H9 (cell line): ENCODE data around the gene PTPN7. TPM values are rescaled to one million over a fixed set of nuclear protein-coding genes. Genes with fewer than 3 reads are reported as not detected.

Experiments used
- DNase-seq: peaks from one replicate; pipeline ENCODE4 v3.0.0-alpha.2; 2017
- H2AFZ ChIP-seq: one replicate; pipeline ENCODE4 v1.6.1; 2013; ENCODE audit warnings: mild to moderate bottlenecking, low read length, control low read depth, moderate library complexity
- H2AK5ac ChIP-seq: 2 replicates; pipeline ENCODE4 v1.6.1; 2013; ENCODE audit warnings: low read length, control low read depth, mixed read lengths; ENCODE audit not compliant: insufficient read length
- H2BK120ac ChIP-seq: one replicate; pipeline ENCODE4 v1.6.1; 2013; ENCODE audit warnings: low read depth, mild to moderate bottlenecking, low read length, control low read depth, inconsistent platforms; ENCODE audit not compliant: poor library complexity, severe bottlenecking
- H2BK12ac ChIP-seq: 2 replicates; pipeline ENCODE4 v1.6.1; 2013; ENCODE audit warnings: low read length, control low read depth, mixed read lengths, low read depth; ENCODE audit not compliant: insufficient read length
- H2BK15ac ChIP-seq: 2 replicates; pipeline ENCODE4 v1.6.1; 2013; ENCODE audit warnings: low read depth, low read length, control low read depth
- H2BK20ac ChIP-seq: one replicate; pipeline ENCODE4 v1.6.1; 2013; ENCODE audit warnings: low read depth, mild to moderate bottlenecking, low read length, control low read depth, inconsistent platforms; ENCODE audit not compliant: poor library complexity, severe bottlenecking
- H2BK5ac ChIP-seq: 2 replicates; pipeline ENCODE4 v1.6.1; 2013; ENCODE audit warnings: low read length, control low read depth, mixed read lengths; ENCODE audit not compliant: insufficient read length
- H3K14ac ChIP-seq: 2 replicates; pipeline ENCODE4 v1.6.1; 2013; ENCODE audit warnings: low read length, control low read depth; ENCODE audit not compliant: insufficient read depth
- H3K18ac ChIP-seq: 2 replicates; pipeline ENCODE4 v1.6.1; 2013; ENCODE audit warnings: low read depth, mild to moderate bottlenecking, mixed read lengths, low read length, control low read depth; ENCODE audit not compliant: insufficient read length
- H3K23ac ChIP-seq: 2 replicates; pipeline ENCODE4 v1.6.1; 2013; ENCODE audit warnings: low read length, control low read depth, mixed read lengths, low read depth; ENCODE audit not compliant: insufficient read length
- H3K23me2 ChIP-seq: 2 replicates; pipeline ENCODE4 v1.6.1; 2013; ENCODE audit warnings: low read depth, mild to moderate bottlenecking, mixed read lengths, low read length, control low read depth; ENCODE audit not compliant: insufficient read length, poor library complexity, severe bottlenecking
- H3K27ac ChIP-seq: 2 replicates; pipeline ENCODE4 v1.5.1; 2013; ENCODE audit warnings: low read length, control low read depth, mixed read lengths, low read depth; ENCODE audit not compliant: insufficient read length
- H3K27me3 ChIP-seq: 2 replicates; pipeline ENCODE4 v1.6.1; 2013; ENCODE audit warnings: low read length, control low read depth, inconsistent platforms; ENCODE audit not compliant: insufficient read depth
- H3K4ac ChIP-seq: 2 replicates; pipeline ENCODE4 v1.6.1; 2013; ENCODE audit warnings: low read depth, mild to moderate bottlenecking, control low read depth, inconsistent platforms, low read length, moderate library complexity
- H3K4me1 ChIP-seq: 2 replicates; pipeline ENCODE4 v1.6.1; 2013; ENCODE audit warnings: low read length, control low read depth, inconsistent platforms; ENCODE audit not compliant: insufficient read depth
- H3K4me2 ChIP-seq: 2 replicates; pipeline ENCODE4 v1.6.1; 2013; ENCODE audit warnings: low read length, control low read depth, mixed read lengths; ENCODE audit not compliant: insufficient read length, insufficient read depth
- H3K56ac ChIP-seq: 2 replicates; pipeline ENCODE4 v1.6.1; 2013; ENCODE audit warnings: low read depth, mild to moderate bottlenecking, mixed read lengths, low read length, control low read depth; ENCODE audit not compliant: insufficient read length
- H3K79me1 ChIP-seq: 2 replicates; pipeline ENCODE4 v1.6.1; 2013; ENCODE audit warnings: low read depth, mild to moderate bottlenecking, moderate library complexity, low read length, control low read depth, inconsistent platforms; ENCODE audit not compliant: insufficient read depth, poor library complexity, severe bottlenecking
- H3K79me2 ChIP-seq: 2 replicates; pipeline ENCODE4 v1.6.1; 2013; ENCODE audit warnings: low read length, control low read depth, inconsistent platforms; ENCODE audit not compliant: insufficient read depth
- H3K9ac ChIP-seq: 2 replicates; pipeline ENCODE4 v1.6.1; 2013; ENCODE audit warnings: low read length, control low read depth, mixed read lengths; ENCODE audit not compliant: insufficient read length; ENCODE audit errors: extremely low read depth
- H3K9me3 ChIP-seq: one replicate; pipeline ENCODE4 v1.6.1; 2013; ENCODE audit warnings: low read depth, low read length, inconsistent platforms; ENCODE audit not compliant: control insufficient read depth
- H3T11ph ChIP-seq: one replicate; pipeline ENCODE4 v1.6.1; 2013; ENCODE audit warnings: mild to moderate bottlenecking, low read length, control low read depth, inconsistent platforms
- H4K20me1 ChIP-seq: one replicate; pipeline ENCODE4 v1.6.1; 2013; ENCODE audit not compliant: control insufficient read depth, insufficient read length, insufficient read depth
- H4K5ac ChIP-seq: 2 replicates; pipeline ENCODE4 v1.6.1; 2013; ENCODE audit warnings: low read depth, mild to moderate bottlenecking, mixed read lengths, low read length, control low read depth; ENCODE audit not compliant: insufficient read length
- H4K8ac ChIP-seq: replicated peaks from 2 replicates; pipeline ENCODE4 v1.6.1; 2013; ENCODE audit warnings: low read length, control low read depth, mixed read lengths, low read depth; ENCODE audit not compliant: insufficient read length
- H4K91ac ChIP-seq: 2 replicates; pipeline ENCODE4 v1.6.1; 2013; ENCODE audit warnings: low read depth, mild to moderate bottlenecking, moderate library complexity, mixed read lengths, low read length, control low read depth; ENCODE audit not compliant: insufficient read length
- H3K27ac Mint-ChIP-seq, 3 experiments: 2 replicates in 2 of 3; 3 replicates in 1 of 3; pipeline ENCODE4 v1.8.0; 2020 to 2021; ENCODE audit warnings: mixed read lengths in 3 of 3, mild to moderate bottlenecking in 1 of 3, moderate library complexity in 1 of 3
- H3K27me3 Mint-ChIP-seq: 2 replicates; pipeline ENCODE4 v1.8.0; 2021; ENCODE audit warnings: low read depth, mild to moderate bottlenecking, moderate library complexity, mixed read lengths
- H3K36me3 Mint-ChIP-seq, 3 experiments: 2 replicates in 2 of 3; 3 replicates in 1 of 3; pipeline ENCODE4 v1.8.0; 2020 to 2021; ENCODE audit warnings: low read depth in 3 of 3, mixed read lengths in 3 of 3; ENCODE audit not compliant: insufficient read depth in 1 of 3
- H3K4me1 Mint-ChIP-seq, 2 experiments: 2 replicates each; pipeline ENCODE4 v1.8.0; 2020; ENCODE audit warnings: mixed read lengths in 2 of 2
- H3K4me3 Mint-ChIP-seq, 2 experiments: 2 replicates in 1 of 2; 3 replicates in 1 of 2; pipeline ENCODE4 v1.8.0; 2020 to 2021; ENCODE audit warnings: mild to moderate bottlenecking in 2 of 2, mixed read lengths in 2 of 2, moderate library complexity in 1 of 2
- H3K9me3 Mint-ChIP-seq, 2 experiments: 2 replicates in 1 of 2; 3 replicates in 1 of 2; pipeline ENCODE4 v1.8.0; 2020; ENCODE audit warnings: mild to moderate bottlenecking in 2 of 2, mixed read lengths in 2 of 2, moderate library complexity in 1 of 2
- WGBS: extraction: QIAGEN DNeasy Blood & Tissue Kit; methylation state at CpG from one replicate; pipeline ENCODE4 v1.1.7; 2013; ENCODE audit warnings: missing lambda C conversion rate, low lambda C conversion rate, mixed read lengths; ENCODE audit not compliant: insufficient read length; ENCODE audit errors: extremely low coverage; 5-methylcytosine and 5-hydroxymethylcytosine counted together
- total RNA-seq: library from RNA; stranded (reverse); gene quantifications from 2 replicates; pipeline ENCODE4 v1.2.1, GENCODE V29; 2021
- TF ChIP-seq, protein P1 (sequence below): fragments of 200-600 bp; sonication (generic); conservative IDR thresholded peaks from 3 replicates; pipeline ENCODE4 v1.8.0; 2021; ENCODE audit warnings: antibody characterized with exemption, mild to moderate bottlenecking

PTPN7 gene
- total RNA-seq, 1 experiment from 2014 or later = 0.72 TPM

DNA sequence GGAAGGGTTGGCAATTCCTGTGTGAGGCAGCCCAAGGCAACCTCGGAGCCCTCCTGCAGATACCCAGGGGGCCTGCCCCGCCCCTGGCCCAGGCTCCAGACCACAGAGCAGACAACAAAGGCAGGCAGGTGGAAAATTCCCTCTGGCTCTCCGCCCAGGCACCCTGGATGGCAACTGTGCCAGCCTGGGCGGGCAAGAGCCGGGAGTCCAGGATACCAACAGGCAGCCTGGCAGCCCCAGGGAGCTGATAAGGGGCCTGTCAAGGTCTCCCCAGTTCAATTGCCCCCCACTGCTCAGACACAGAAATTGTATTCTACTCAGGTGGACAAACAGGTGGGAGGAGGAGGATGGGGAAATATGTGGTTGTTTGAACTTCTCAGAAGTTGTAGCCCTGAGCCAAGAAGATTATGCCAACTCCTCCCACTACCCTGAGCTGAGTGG is 53.1 kb downstream of the PTPN7 start:
- no peaks in the 10 kb centered on the region for H3K9me3 ChIP-seq
- no peak overlapping the region for H3K4ac ChIP-seq
- H3K56ac ChIP-seq = no peak overlapping the region
- no peaks in the 10 kb centered on the region for H4K20me1 ChIP-seq
- no peak overlapping the region; the same call in none of the 2 replicates for H3K14ac ChIP-seq
- H3K27me3 ChIP-seq = no peaks in the 10 kb centered on the region
- no peaks in the 10 kb centered on the region for H3K23me2 ChIP-seq
- H3K23ac ChIP-seq = no peak overlapping the region
- no peak overlapping the region for H2BK15ac ChIP-seq
- H3K9ac ChIP-seq = no peak overlapping the region
- Mint-ChIP-seq H3K4me1 (peaks cover 42 to 50% of the 10 kb centered on the region in 2 experiments), H3K27ac (no peak overlapping the region; a peak in 1 of 7 replicates), H3K27me3 (peaks cover 2% of the 10 kb centered on the region; the same call in 1 of the 2 replicates), H3K4me3 (no peak overlapping the region), H3K9me3 (no peaks in the 10 kb centered on the region), H3K36me3 (no peaks in the 10 kb centered on the region)
- H2BK5ac ChIP-seq = no peak overlapping the region
- no peak overlapping the region for H2BK120ac ChIP-seq
- H4K5ac ChIP-seq = no peak overlapping the region
- H4K91ac ChIP-seq = no peak overlapping the region
- TF ChIP-seq, protein P1, sequence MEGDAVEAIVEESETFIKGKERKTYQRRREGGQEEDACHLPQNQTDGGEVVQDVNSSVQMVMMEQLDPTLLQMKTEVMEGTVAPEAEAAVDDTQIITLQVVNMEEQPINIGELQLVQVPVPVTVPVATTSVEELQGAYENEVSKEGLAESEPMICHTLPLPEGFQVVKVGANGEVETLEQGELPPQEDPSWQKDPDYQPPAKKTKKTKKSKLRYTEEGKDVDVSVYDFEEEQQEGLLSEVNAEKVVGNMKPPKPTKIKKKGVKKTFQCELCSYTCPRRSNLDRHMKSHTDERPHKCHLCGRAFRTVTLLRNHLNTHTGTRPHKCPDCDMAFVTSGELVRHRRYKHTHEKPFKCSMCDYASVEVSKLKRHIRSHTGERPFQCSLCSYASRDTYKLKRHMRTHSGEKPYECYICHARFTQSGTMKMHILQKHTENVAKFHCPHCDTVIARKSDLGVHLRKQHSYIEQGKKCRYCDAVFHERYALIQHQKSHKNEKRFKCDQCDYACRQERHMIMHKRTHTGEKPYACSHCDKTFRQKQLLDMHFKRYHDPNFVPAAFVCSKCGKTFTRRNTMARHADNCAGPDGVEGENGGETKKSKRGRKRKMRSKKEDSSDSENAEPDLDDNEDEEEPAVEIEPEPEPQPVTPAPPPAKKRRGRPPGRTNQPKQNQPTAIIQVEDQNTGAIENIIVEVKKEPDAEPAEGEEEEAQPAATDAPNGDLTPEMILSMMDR = no peak
- H3K4me2 ChIP-seq = no peak overlapping the region
- no peak overlapping the region for H2BK20ac ChIP-seq
- peak overlapping the region; percentile 73 for H3K18ac ChIP-seq
- no peak overlapping the region for H2AK5ac ChIP-seq
- no CpG with 5 or more reads among the region's 5 CpGs for WGBS
- no peak overlapping the region for H2AFZ ChIP-seq
- no peak for DNase-seq
- H3K27ac ChIP-seq = no peak overlapping the region
- H3K79me1 ChIP-seq = no peaks in the 10 kb centered on the region
- no peak overlapping the region for H4K8ac ChIP-seq
- no peak overlapping the region for H2BK12ac ChIP-seq
- peaks cover 2% of the 10 kb centered on the region; the same call in 1 of the 2 replicates for H3K4me1 ChIP-seq
- no peaks in the 10 kb centered on the region for H3K79me2 ChIP-seq
- H3T11ph ChIP-seq = no peak overlapping the region
